Stimulated activated CD4-positive, alpha-beta T cell treated with anti-CD3 and anti-CD28 coated beads, Interleukin-12 subunit alpha, Interleukin-12 subunit beta, amount 100 ng/mL, for 4 hours (primary cell): ENCODE results near the gene ASCL5.
A peak's percentile ranks its signal among the peaks of the same experiment; 100 is the strongest.

ENCODE experiments used
- DNase-seq: peaks from one replicate; pipeline ENCODE4 v3.0.0-alpha.2; 2020

ASCL5 gene

GRCh38 chr1:201105688-201106087 is 21.3 kb downstream of the ASCL5 start:
- DNase-seq = no peak

GRCh38 chr1:201104141-201104540 is 22.8 kb downstream of the ASCL5 start:
- DNase-seq = no peak

GRCh38 chr1:201103666-201104065 is 23.3 kb downstream of the ASCL5 start:
- no peak for DNase-seq

- DNase-seq = no peak
Measured at GRCh38 chr1:201100169-201100930, 26.6 kb downstream of the ASCL5 start.

GRCh38 chr1:201098992-201099677 is 27.8 kb downstream of the ASCL5 start:
- DNase-seq = no peak

- no peak for DNase-seq
Measured at GRCh38 chr1:201096977-201097856, 29.8 kb downstream of the ASCL5 start.

- no peak for DNase-seq
Measured at GRCh38 chr1:201096041-201096461, 30.9 kb downstream of the ASCL5 start.

- no peak for DNase-seq
Measured at GRCh38 chr1:201095581-201095980, 31.4 kb downstream of the ASCL5 start.

GRCh38 chr1:201094832-201095231 is 32.2 kb downstream of the ASCL5 start:
- no peak for DNase-seq

GRCh38 chr1:201093962-201094361 is 33.0 kb downstream of the ASCL5 start:
- no peak for DNase-seq

- DNase-seq = no peak
Measured at GRCh38 chr1:201093561-201093960, 33.4 kb downstream of the ASCL5 start.

GRCh38 chr1:201092738-201093137 is 34.2 kb downstream of the ASCL5 start:
- DNase-seq = no peak

- no peak for DNase-seq
Measured at GRCh38 chr1:201091256-201091655, 35.7 kb downstream of the ASCL5 start.

GRCh38 chr1:201090541-201090940 is 36.4 kb downstream of the ASCL5 start:
- no peak for DNase-seq

GRCh38 chr1:201089596-201089995 is 37.4 kb downstream of the ASCL5 start:
- DNase-seq = no peak

- DNase-seq = no peak
Measured at GRCh38 chr1:201088901-201089525, 38.0 kb downstream of the ASCL5 start.

- no peak for DNase-seq
Measured at GRCh38 chr1:201088395-201088794, 38.6 kb downstream of the ASCL5 start.

GRCh38 chr1:201085902-201086735 is 40.9 kb downstream of the ASCL5 start:
- peak; percentile 30 for DNase-seq

- DNase-seq = no peak
Measured at GRCh38 chr1:201084295-201084694, 42.7 kb downstream of the ASCL5 start.

- DNase-seq = no peak
Measured at GRCh38 chr1:201083741-201084140, 43.2 kb downstream of the ASCL5 start.

- no peak for DNase-seq
Measured at GRCh38 chr1:201080135-201080534, 46.8 kb downstream of the ASCL5 start.

- DNase-seq = no peak
Measured at GRCh38 chr1:201077736-201078135, 49.2 kb downstream of the ASCL5 start.
